Body of pancreas (tissue), 4 donors: ENCODE data around the gene CCDC138. TPM values are rescaled to one million over a fixed set of nuclear protein-coding genes. Genes with fewer than 3 reads are reported as not detected.

ENCODE experiments used
- ATAC-seq: fragments of 150-250 bp; one replicate; pipeline ENCODE4 v1.9.1; 2016
- DNase-seq, 4 donors: peaks; one replicate each; pipeline ENCODE4 v3.0.0-alpha.2; 2019
- H3K27ac ChIP-seq, 4 donors: fragments of 200-600 bp; sonication (generic); 1 replicate in 3 of 4; 2 replicates in 1 of 4; pipeline versions ENCODE4 v1.5.1 to v1.6.1; 2016 to 2019; ENCODE audit warnings: mild to moderate bottlenecking in 1 of 4, mixed read lengths in 1 of 4, moderate library complexity in 1 of 4
- H3K27me3 ChIP-seq, 2 donors: fragments of 200-600 bp; sonication (generic); one replicate each; pipeline ENCODE4 v1.6.0; 2016; ENCODE audit warnings: mild to moderate bottlenecking in 1 of 2
- H3K36me3 ChIP-seq, 2 donors: fragments of 200-600 bp; sonication (generic); replicated peaks in 1 of 2; 2 replicates each; pipeline ENCODE4 v1.5.1; 2016; ENCODE audit warnings: low read depth in 2 of 2; ENCODE audit not compliant: insufficient read depth in 1 of 2
- H3K4me1 ChIP-seq: fragments of 200-600 bp; sonication (generic); one replicate; pipeline ENCODE4 v1.6.0; 2016
- H3K4me3 ChIP-seq, 2 donors: fragments of 200-600 bp; sonication (generic); 1 replicate in 1 of 2; 2 replicates in 1 of 2; pipeline ENCODE4 v1.5.1; 2016 to 2019
- H3K9me3 ChIP-seq, 3 donors: fragments of 200-600 bp; sonication (generic); 1 replicate in 2 of 3; 2 replicates in 1 of 3; pipeline ENCODE4 v1.5.1; 2016
- CTCF ChIP-seq, 7 experiments: fragments of 450-650 bp in 4 of 7; fragments of 200-600 bp in 3 of 7; sonication (generic) in 3 of 7; IDR thresholded peaks; one replicate each; pipeline ENCODE4 v1.5.1; 2016 to 2019; ENCODE audit warnings: antibody characterized with exemption in 7 of 7
- POLR2A ChIP-seq, 3 donors: fragments of 450-650 bp; IDR thresholded peaks; one replicate each; pipeline ENCODE4 v1.6.1; 2016; ENCODE audit warnings: antibody characterized with exemption in 3 of 3, mild to moderate bottlenecking in 2 of 3
- WGBS, 2 donors: methylation state at CpG; one replicate each; pipeline ENCODE4 v1.1.5; 2017; 5-methylcytosine and 5-hydroxymethylcytosine counted together
- intact Hi-C: fragments of 100-400 bp; cut with DNase I; formaldehyde crosslinking; loops from one replicate; pipeline ENCODE4 v1.15.1; 2023
- total RNA-seq, 2 donors: library from RNA; depleted of rRNA; stranded (reverse); fragments of >200 nt; gene quantifications; one replicate each; pipeline ENCODE4 v1.1.0, GENCODE V29; 2016

CCDC138 gene
- total RNA-seq, 2 donors from 2014 or later, result 3.1 to 9.6 TPM

- no peaks in the 10 kb centered on the region for H3K4me1 ChIP-seq
- TF ChIP-seq POLR2A (IDR thresholded peaks at IDR 0.05), result no peak
- TF ChIP-seq CTCF (IDR thresholded peaks at IDR 0.05), result no peak
- no peaks in the 10 kb centered on the region for H3K36me3 ChIP-seq
- H3K4me3 ChIP-seq, result no peak overlapping the region
- 67 to 68% methylated on average over 4 to 5 of the region's 5 CpGs for WGBS, 2 donors
- no peak overlapping the region for H3K27ac ChIP-seq
- DNase-seq (no peak), ATAC-seq (no peak)
- intact Hi-C loops, result no loop called here
- H3K9me3 ChIP-seq, result no peaks in the 10 kb centered on the region
- no peaks in the 10 kb centered on the region for H3K27me3 ChIP-seq
These were observed 126.0 kb downstream of the CCDC138 start for GRCh38 chr2:108912629-108912902.

- DNase-seq (no peak), ATAC-seq (no peak)
- no peaks in the 10 kb centered on the region for H3K9me3 ChIP-seq
- intact Hi-C loops, result no loop called here
- no peaks in the 10 kb centered on the region for H3K36me3 ChIP-seq
- no peaks in the 10 kb centered on the region for H3K27me3 ChIP-seq
- WGBS, 2 donors, result 57 to 58% methylated on average over 4 to 15 of the region's 15 CpGs
- TF ChIP-seq CTCF (IDR thresholded peaks at IDR 0.05) (no peak), POLR2A (IDR thresholded peaks at IDR 0.05) (no peak)
- no peak overlapping the region for H3K27ac ChIP-seq
- H3K4me1 ChIP-seq, result no peaks in the 10 kb centered on the region
- no peak overlapping the region for H3K4me3 ChIP-seq
These were observed 129.7 kb downstream of the CCDC138 start for GRCh38 chr2:108916122-108916795.

GRCh38 chr2:108916796-108917421, 130.3 kb downstream of the CCDC138 start:
- H3K9me3 ChIP-seq, result no peaks in the 10 kb centered on the region
- H3K4me1 ChIP-seq, result no peaks in the 10 kb centered on the region
- H3K27ac ChIP-seq, result no peak overlapping the region
- TF ChIP-seq CTCF (IDR thresholded peaks at IDR 0.05), result no peak
- no peak for TF ChIP-seq POLR2A (IDR thresholded peaks at IDR 0.05)
- ATAC-seq (peak; percentile 27), DNase-seq (peak in 1 of 4 donors; percentile 14)
- no peaks in the 10 kb centered on the region for H3K36me3 ChIP-seq
- intact Hi-C loops, result no loop called here
- no peak overlapping the region for H3K4me3 ChIP-seq
- WGBS, 2 donors, result 15 to 30% methylated on average over 10 to 14 of the region's 14 CpGs
- H3K27me3 ChIP-seq, result no peaks in the 10 kb centered on the region

- Histone ChIP-seq H3K27me3 (no peaks in the 10 kb centered on the region), H3K4me3 (no peak overlapping the region), H3K4me1 (no peaks in the 10 kb centered on the region), H3K9me3 (no peaks in the 10 kb centered on the region), H3K36me3 (no peaks in the 10 kb centered on the region), H3K27ac (no peak overlapping the region)
- TF ChIP-seq CTCF (IDR thresholded peaks at IDR 0.05) (no peak), POLR2A (IDR thresholded peaks at IDR 0.05) (no peak)
- DNase-seq, result no peak
- WGBS, 2 donors, result 40 to 57% methylated on average over 1 to 5 of the region's 5 CpGs
- intact Hi-C loops, result no loop called here
- ATAC-seq, result no peak
These were observed 131.0 kb downstream of the CCDC138 start for GRCh38 chr2:108917526-108917925.
